Subcutaneous adipose tissue (tissue), 4 donors: Measurements from ENCODE around the gene CAPN12. TPM values are rescaled to one million over a fixed set of nuclear protein-coding genes. Genes with fewer than 3 reads are reported as not detected.

Experiments used
- total RNA-seq, 4 donors: library from RNA; depleted of rRNA; stranded (reverse); fragments of >200 nt; gene quantifications; one replicate each; pipeline ENCODE4 v1.1.0, GENCODE V29; 2016
- TF ChIP-seq, protein P1 (sequence below): fragments of 450-650 bp; IDR thresholded peaks from one replicate; pipeline ENCODE4 v1.5.1; 2016; ENCODE audit warnings: low read depth, mild to moderate bottlenecking, control low read depth, antibody characterized with exemption, moderate library complexity

Gene CAPN12
- total RNA-seq, 4 donors from 2014 or later: 0.57 to 1.8 (median 0.68) TPM; not detected in 1

- TF ChIP-seq, protein P1, sequence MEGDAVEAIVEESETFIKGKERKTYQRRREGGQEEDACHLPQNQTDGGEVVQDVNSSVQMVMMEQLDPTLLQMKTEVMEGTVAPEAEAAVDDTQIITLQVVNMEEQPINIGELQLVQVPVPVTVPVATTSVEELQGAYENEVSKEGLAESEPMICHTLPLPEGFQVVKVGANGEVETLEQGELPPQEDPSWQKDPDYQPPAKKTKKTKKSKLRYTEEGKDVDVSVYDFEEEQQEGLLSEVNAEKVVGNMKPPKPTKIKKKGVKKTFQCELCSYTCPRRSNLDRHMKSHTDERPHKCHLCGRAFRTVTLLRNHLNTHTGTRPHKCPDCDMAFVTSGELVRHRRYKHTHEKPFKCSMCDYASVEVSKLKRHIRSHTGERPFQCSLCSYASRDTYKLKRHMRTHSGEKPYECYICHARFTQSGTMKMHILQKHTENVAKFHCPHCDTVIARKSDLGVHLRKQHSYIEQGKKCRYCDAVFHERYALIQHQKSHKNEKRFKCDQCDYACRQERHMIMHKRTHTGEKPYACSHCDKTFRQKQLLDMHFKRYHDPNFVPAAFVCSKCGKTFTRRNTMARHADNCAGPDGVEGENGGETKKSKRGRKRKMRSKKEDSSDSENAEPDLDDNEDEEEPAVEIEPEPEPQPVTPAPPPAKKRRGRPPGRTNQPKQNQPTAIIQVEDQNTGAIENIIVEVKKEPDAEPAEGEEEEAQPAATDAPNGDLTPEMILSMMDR: no peak
These were observed 15.3 kb downstream of the CAPN12 start for GRCh38 chr19:38728752-38729541.

- TF ChIP-seq, protein P1: no peak
These were observed 16.2 kb downstream of the CAPN12 start for GRCh38 chr19:38727868-38728660.

DNA sequence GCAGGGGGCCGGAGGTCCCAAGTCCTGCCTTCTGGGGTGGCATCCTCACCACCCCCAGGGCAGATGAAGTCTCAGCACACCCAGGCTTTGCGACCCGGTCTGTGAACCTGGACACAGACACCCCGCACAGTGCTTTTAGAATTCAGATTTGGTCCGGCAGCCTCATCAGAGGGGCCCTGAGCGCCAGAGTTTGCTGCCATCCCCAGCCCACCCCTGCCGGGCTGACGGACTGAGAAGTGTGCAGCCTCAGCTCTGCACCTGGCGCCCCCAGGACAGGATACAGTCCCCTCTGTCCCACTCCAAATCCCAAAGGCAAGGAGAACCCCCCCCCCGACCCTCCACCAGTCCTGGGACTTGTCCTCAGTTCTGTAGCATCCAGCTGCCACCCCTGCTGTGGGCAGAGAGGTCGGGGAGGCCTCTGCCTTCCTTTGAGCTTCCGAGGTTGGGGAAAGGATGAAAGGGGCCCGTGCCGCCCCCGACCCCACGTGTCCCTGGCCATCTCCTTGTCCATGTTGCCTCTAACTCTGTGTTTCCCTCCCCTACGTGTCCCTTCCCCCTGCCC, 16.9 kb downstream of the CAPN12 start:
- TF ChIP-seq, protein P1: no peak

- TF ChIP-seq, protein P1: no peak
These were observed 17.4 kb downstream of the CAPN12 start for GRCh38 chr19:38726761-38727301.

GRCh38 chr19:38726284-38726673, 18.0 kb downstream of the CAPN12 start:
- TF ChIP-seq, protein P1: no peak

- TF ChIP-seq, protein P1: no peak
These were observed 18.6 kb downstream of the CAPN12 start for GRCh38 chr19:38725469-38726283.
